ENCODE results near the gene ATG10. TPM values are rescaled to one million over a fixed set of nuclear protein-coding genes. Genes with fewer than 3 reads are reported as not detected.
"Not testable (repeated sequence)": the region's sequence is repeated elsewhere in the genome, so short reads cannot be mapped to it uniquely, and the experiment has no call there.

ATG10 gene
- total and polyA plus RNA-seq, 11 donors: 2.7 to 10.7 (median 5.7) TPM

GRCh38 chr5:82011761-82012160, 39.9 kb downstream of the ATG10 start:
- Histone ChIP-seq H3K9me3 (peaks cover 0 to 21% (median 0%) of the 10 kb centered on the region in 12 donors), H3K36me3 (peaks cover 0 to 5% (median 0%) of the 10 kb centered on the region in 9 donors), H3K27ac (no peak overlapping the region), H3K4me1 (no peaks in the 10 kb centered on the region), H3K27me3 (no peaks in the 10 kb centered on the region), H3K4me3 (no peak overlapping the region)
- 89 to 100% (median 97%) methylated on average over 1 of the region's 1 CpG for WGBS, 4 donors
- TF ChIP-seq POLR2A (IDR thresholded peaks at IDR 0.05): no peak
- no peak for TF ChIP-seq CTCF (IDR thresholded peaks at IDR 0.05)
- ATAC-seq: no peak
- DNase-seq: no peak
- intact Hi-C loops (cut with DNase I): no loop called here

- DNase-seq; H3K27me3 ChIP-seq; H3K27ac ChIP-seq; intact Hi-C loops (cut with DNase I); H3K36me3 ChIP-seq; H3K4me3 ChIP-seq; ATAC-seq: not testable (repeated sequence)
- H3K9me3 ChIP-seq: peaks cover 0 to 23% (median 0%) of the 10 kb centered on the region in 12 donors
- WGBS, 4 donors: 96 to 99% (median 97%) methylated on average over 4 of the region's 4 CpGs
- peaks cover 0 to 17% (median 9%) of the 10 kb centered on the region in 12 donors for H3K4me1 ChIP-seq
These were observed 42.8 kb downstream of the ATG10 start for GRCh38 chr5:82014644-82015043.

- WGBS, 4 donors: 50 to 60% (median 56%) methylated on average over 1 of the region's 1 CpG
- Histone ChIP-seq H3K36me3 (no peaks in the 10 kb centered on the region), H3K9me3 (peaks cover 0 to 23% (median 0%) of the 10 kb centered on the region in 12 donors), H3K27ac (peak overlapping the region in 6 of 12 donors; percentile 26 to 61 (median 45)), H3K4me3 (no peak overlapping the region), H3K27me3 (no peaks in the 10 kb centered on the region), H3K4me1 (peaks cover 0 to 20% (median 10%) of the 10 kb centered on the region in 12 donors)
- ATAC-seq (peak; percentile 91 to 97 (median 94)), DNase-seq (peak in 4 of 5 donors; percentile 29 to 58 (median 31))
- intact Hi-C loops (cut with DNase I): no loop called here
- peak in 1 of 12 donors; percentile 16 for TF ChIP-seq CTCF (IDR thresholded peaks at IDR 0.05)
- TF ChIP-seq POLR2A (IDR thresholded peaks at IDR 0.05): no peak
These were observed 46.6 kb downstream of the ATG10 start for GRCh38 chr5:82018462-82018861.

GRCh38 chr5:82019342-82020138, 47.7 kb downstream of the ATG10 start:
- WGBS, 4 donors: 55 to 69% (median 61%) methylated on average over 5 of the region's 5 CpGs
- Histone ChIP-seq H3K27me3 (no peaks in the 10 kb centered on the region), H3K9me3 (peaks cover 0 to 23% (median 0%) of the 10 kb centered on the region in 12 donors), H3K4me3 (no peak overlapping the region), H3K4me1 (peaks cover 0 to 20% (median 10%) of the 10 kb centered on the region in 12 donors), H3K36me3 (no peaks in the 10 kb centered on the region), H3K27ac (peak overlapping the region in 4 of 12 donors; percentile 13 to 61 (median 48))
- ATAC-seq (peak in 3 of 4 donors; percentile 41 to 68 (median 61)), DNase-seq (peak in 1 of 5 donors; percentile 11)
- no peak for TF ChIP-seq CTCF (IDR thresholded peaks at IDR 0.05)
- no peak for TF ChIP-seq POLR2A (IDR thresholded peaks at IDR 0.05)
- intact Hi-C loops (cut with DNase I): no loop called here

Data from heart left ventricle (tissue), 16 donors.